A549 (cell line): ENCODE measurements around the gene SRSF12. TPM values are rescaled to one million over a fixed set of nuclear protein-coding genes. Genes with fewer than 3 reads are reported as not detected.

ENCODE experiments used
- ATAC-seq, 2 experiments: fragments of 200-7000 bp in 1 of 2; fragments of >200 bp in 1 of 2; cut with Nextera tagmentation in 1 of 2; cut with Tn5 transposase in 1 of 2; 3 replicates each; pipeline versions ENCODE4 v1.8.0 to v1.9.1; 2018 to 2020; ENCODE audit warnings: mild to moderate bottlenecking in 1 of 2, moderate library complexity in 1 of 2
- CTCF ChIA-PET: fragments of 300-600 bp; sonication (Branson Sonifier 250); formaldehyde crosslinking; extraction: SDS; loops from one replicate; lab custom pipeline; 2021; ENCODE audit warnings: antibody characterized with exemption, inconsistent platforms; lab: Yijun Ruan, JAX
- POLR2A ChIA-PET: fragments of 350-600 bp; formaldehyde crosslinking; extraction: SDS; loops from one replicate; lab custom pipeline; 2021; ENCODE audit warnings: antibody characterized with exemption, inconsistent platforms; lab: Yijun Ruan, JAX
- DNase-seq, 2 experiments: peaks; one replicate each; pipeline versions ENCODE4 v3.0.0 to v3.0.0-alpha.2; 2011 to 2016; ENCODE audit warnings: low read depth in 1 of 2, low spot score in 1 of 2
- FAIRE-seq: peaks from 2 replicates; lab custom pipeline; 2011; peaks lifted over from hg19 to GRCh38; lab: Jason Lieb, UNC
- H3K27ac ChIP-seq, 2 experiments: fragments of >200 bp; sonication (Bioruptor Twin); formaldehyde crosslinking; 3 replicates each; pipeline ENCODE4 v1.5.1; 2016 to 2017
- H3K4me1 ChIP-seq: fragments of >200 bp; sonication (Bioruptor Twin); formaldehyde crosslinking; 3 replicates; pipeline ENCODE4 v1.6.1; 2016
- H3K4me2 ChIP-seq: fragments of >200 bp; sonication (Bioruptor Twin); formaldehyde crosslinking; 3 replicates; pipeline ENCODE4 v1.6.1; 2016
- H3K4me3 ChIP-seq: fragments of >200 bp; sonication (Bioruptor Twin); formaldehyde crosslinking; 3 replicates; pipeline ENCODE4 v1.5.1; 2016
- H3K9me3 ChIP-seq: fragments of >200 bp; sonication (Bioruptor Twin); formaldehyde crosslinking; 3 replicates; pipeline ENCODE4 v1.6.1; 2016
- ATOH8 ChIP-seq: fragments of 250-450 bp; sonication (Bioruptor Pico); IDR thresholded peaks from 2 replicates; pipeline ENCODE4 v1.5.0; 2020; ENCODE audit warnings: low read depth, mild to moderate bottlenecking, moderate library complexity
- BCL3 ChIP-seq: fragments of >200 bp; sonication (Bioruptor Twin); formaldehyde crosslinking; IDR thresholded peaks from 3 replicates; pipeline ENCODE4 v1.6.1; 2016
- CTCF ChIP-seq: fragments of >200 bp; sonication (Bioruptor Twin); formaldehyde crosslinking; IDR thresholded peaks from 3 replicates; pipeline ENCODE4 v1.5.1; 2016
- EHF ChIP-seq: fragments of 250-450 bp; sonication (Bioruptor Pico); IDR thresholded peaks from 2 replicates; pipeline ENCODE4 v1.5.0; 2020; ENCODE audit warnings: mild to moderate bottlenecking
- EHMT2 ChIP-seq: fragments of 200-600 bp; sonication (generic); IDR thresholded peaks from 2 replicates; pipeline ENCODE4 v1.6.1; 2016; ENCODE audit warnings: antibody characterized with exemption, low read depth, mild to moderate bottlenecking, moderate library complexity
- FOSB ChIP-seq: fragments of 250-450 bp; sonication (Bioruptor Pico); IDR thresholded peaks from 2 replicates; pipeline ENCODE4 v1.5.0; 2020; ENCODE audit warnings: mild to moderate bottlenecking, moderate library complexity
- FOSL2 ChIP-seq, 2 experiments: fragments of 450-650 bp in 1 of 2; fragments of >200 bp in 1 of 2; sonication (Bioruptor Twin) in 1 of 2; formaldehyde crosslinking; IDR thresholded peaks; 2 replicates each; pipeline versions ENCODE4 v1.5.0 to v1.6.1; 2016 to 2020; ENCODE audit warnings: mild to moderate bottlenecking in 1 of 2, moderate library complexity in 1 of 2
- FOXS1 ChIP-seq: fragments of 250-450 bp; sonication (Bioruptor Pico); IDR thresholded peaks from 2 replicates; pipeline ENCODE4 v1.5.0; 2020; ENCODE audit warnings: mild to moderate bottlenecking, moderate library complexity
- HES2 ChIP-seq: fragments of >200 bp; sonication (Bioruptor Twin); formaldehyde crosslinking; IDR thresholded peaks from 2 replicates; pipeline ENCODE4 v1.6.1; 2016
- HEYL ChIP-seq: fragments of 250-450 bp; sonication (Bioruptor Pico); IDR thresholded peaks from 2 replicates; pipeline ENCODE4 v1.8.0; 2021; ENCODE audit warnings: mild to moderate bottlenecking, moderate library complexity
- HMGXB4 ChIP-seq: fragments of 250-450 bp; sonication (Bioruptor Pico); IDR thresholded peaks from 2 replicates; pipeline ENCODE4 v1.5.0; 2021; ENCODE audit warnings: mild to moderate bottlenecking, moderate library complexity, borderline replicate concordance
- HOXB5 ChIP-seq: fragments of 250-450 bp; sonication (Bioruptor Pico); IDR thresholded peaks from 2 replicates; pipeline ENCODE4 v1.5.0; 2020; ENCODE audit warnings: mild to moderate bottlenecking, moderate library complexity
- JUNB ChIP-seq: fragments of >200 bp; sonication (Bioruptor Twin); formaldehyde crosslinking; IDR thresholded peaks from 2 replicates; pipeline ENCODE4 v1.6.1; 2016
- KDM1A ChIP-seq: fragments of 200-600 bp; sonication (generic); IDR thresholded peaks from 2 replicates; pipeline ENCODE4 v1.6.1; 2016; ENCODE audit warnings: low read depth, mild to moderate bottlenecking
- MAFK ChIP-seq: fragments of 450-650 bp; IDR thresholded peaks from 2 replicates; pipeline ENCODE4 v1.6.1; 2014; ENCODE audit not compliant: partially characterized antibody
- PBX3 ChIP-seq: IDR thresholded peaks from 2 replicates; pipeline ENCODE4 v1.6.1; 2012
- PHF8 ChIP-seq: fragments of 200-600 bp; sonication (generic); IDR thresholded peaks from 2 replicates; pipeline ENCODE4 v1.6.1; 2016; ENCODE audit warnings: low read depth, mild to moderate bottlenecking, antibody characterized with exemption, moderate library complexity, borderline replicate concordance
- POLR2A ChIP-seq: IDR thresholded peaks from 2 replicates; pipeline ENCODE4 v1.6.1; 2012; ENCODE audit warnings: mild to moderate bottlenecking, low read length
- SMC3 ChIP-seq: fragments of >200 bp; sonication (Bioruptor Twin); formaldehyde crosslinking; IDR thresholded peaks from 3 replicates; pipeline ENCODE4 v1.6.1; 2018; ENCODE audit warnings: inconsistent platforms
- USF2 ChIP-seq: fragments of 450-650 bp; IDR thresholded peaks from 2 replicates; pipeline ENCODE4 v1.6.1; 2014; ENCODE audit warnings: antibody characterized with exemption
- ZC3H11A ChIP-seq: fragments of 450-650 bp; IDR thresholded peaks from 2 replicates; pipeline ENCODE4 v1.6.1; 2014; ENCODE audit warnings: antibody characterized with exemption, mild to moderate bottlenecking
- ZFP36 ChIP-seq: fragments of 450-650 bp; IDR thresholded peaks from 2 replicates; pipeline ENCODE4 v1.6.1; 2014; ENCODE audit warnings: borderline replicate concordance; ENCODE audit not compliant: partially characterized antibody
- ZNF302 ChIP-seq: fragments of 250-450 bp; sonication (Bioruptor Pico); IDR thresholded peaks from 2 replicates; pipeline ENCODE4 v1.9.0; 2021; ENCODE audit warnings: inconsistent platforms, mild to moderate bottlenecking, moderate library complexity
- ZSCAN20 ChIP-seq: fragments of 250-450 bp; sonication (Bioruptor Pico); IDR thresholded peaks from 2 replicates; pipeline ENCODE4 v1.8.0; 2022; ENCODE audit warnings: mild to moderate bottlenecking, moderate library complexity
- WGBS: methylation state at CpG from one replicate; pipeline ENCODE4 v1.1.6; 2017; ENCODE audit errors: missing lambda C conversion rate; 5-methylcytosine and 5-hydroxymethylcytosine counted together
- polyA plus RNA-seq, 4 experiments: library from polyadenylated mRNA; depleted of rRNA in 3 of 4; stranded (reverse); fragments of >200 nt; fragmentation: RNase III in 1 of 4; extraction: RNeasy Plus Mini Kit Qiagen cat#74134 plus additional on column Dnase treatment in 1 of 4; gene quantifications; 2 replicates in 3 of 4; 3 replicates in 1 of 4; pipeline ENCODE4 v1.2.3, GENCODE V29; 2011 to 2017

The SRSF12 gene
- polyA plus RNA-seq, 2 of the 4 experiments (the other 2 are of a cell fraction) = 1.5 to 2.7 TPM

- ChIA-PET CTCF (interaction anchor here (1.2 to 1.3 kb wide), 3 partner anchors 11 to 476 kb away, joined by 3 to 5 read pairs (median 4); no protein-coding TSS in a partner anchor), POLR2A (no interaction called here)
- H3K4me1 ChIP-seq = peaks cover 5% of the 10 kb centered on the region
- H3K27ac ChIP-seq = no peak overlapping the region
- WGBS = 86% methylated on average over 9 of the region's 9 CpGs
- no peak for ATAC-seq
- no peak for FAIRE-seq
- DNase-seq = no peak
- no peak for TF ChIP-seq CTCF
- TF ChIP-seq HMGXB4 = no peak
- no peak for TF ChIP-seq POLR2A
- no peak for TF ChIP-seq HEYL
- TF ChIP-seq PBX3 = no peak
- TF ChIP-seq BCL3 = no peak
- no peak for TF ChIP-seq KDM1A
- TF ChIP-seq FOXS1 (CRISPR knock-in tag) = no peak
- TF ChIP-seq ZC3H11A = no peak
- TF ChIP-seq PHF8 = no peak
- TF ChIP-seq MAFK = no peak
- TF ChIP-seq FOSB (CRISPR knock-in tag) = no peak
- no peak for TF ChIP-seq FOSL2 (IDR thresholded peaks at IDR 0.05)
- no peak for TF ChIP-seq FOSL2 (CRISPR knock-in tag; IDR thresholded peaks at IDR 0.05)
- H3K9me3 ChIP-seq = no peaks in the 10 kb centered on the region
- H3K4me3 ChIP-seq = no peak overlapping the region
- no peak overlapping the region for H3K4me2 ChIP-seq
These were observed 16.1 kb upstream of the SRSF12 start for GRCh38 chr6:89133981-89134380.

GRCh38 chr6:89132057-89132456 is 14.2 kb upstream of the SRSF12 start:
- no peak for ATAC-seq
- WGBS = 67% methylated on average over 2 of the region's 2 CpGs
- DNase-seq = no peak
- no peak for FAIRE-seq
- no peak overlapping the region for H3K27ac ChIP-seq
- no peak overlapping the region for H3K4me3 ChIP-seq
- H3K4me1 ChIP-seq = no peaks in the 10 kb centered on the region
- CTCF ChIA-PET = interaction anchor here (1.4 kb wide), 2 partner anchors 8 to 150 kb away, joined by 3 read pairs; no protein-coding TSS in a partner anchor
- no peaks in the 10 kb centered on the region for H3K9me3 ChIP-seq
- TF ChIP-seq HEYL = no peak
- TF ChIP-seq HES2 = no peak
- TF ChIP-seq EHF (CRISPR knock-in tag) = no peak
- no peak for TF ChIP-seq ZFP36
- TF ChIP-seq SMC3 = no peak
- TF ChIP-seq FOSB (CRISPR knock-in tag) = no peak
- no peak for TF ChIP-seq ZNF302 (CRISPR knock-in tag)
- no peak for TF ChIP-seq BCL3
- no peak for TF ChIP-seq ZSCAN20 (CRISPR knock-in tag)
- no peak for TF ChIP-seq KDM1A
- no peak for TF ChIP-seq USF2
- no peak for TF ChIP-seq ATOH8 (CRISPR knock-in tag)
- TF ChIP-seq HOXB5 (CRISPR knock-in tag) = no peak
- TF ChIP-seq HMGXB4 = no peak
- TF ChIP-seq JUNB = no peak
- TF ChIP-seq EHMT2 = no peak
- no peak overlapping the region for H3K4me2 ChIP-seq
- POLR2A ChIA-PET = no interaction called here
